ELF-1 (cell line): ENCODE data around the gene EVPL.
A peak's percentile ranks its signal among the peaks of the same experiment; 100 is the strongest.
"Not testable (repeated sequence)": the region's sequence is repeated elsewhere in the genome, so short reads cannot be mapped to it uniquely, and the experiment has no call there.

ENCODE experiments used
- DNase-seq: peaks from one replicate; pipeline ENCODE4 v3.0.0-alpha.2; 2016; ENCODE audit warnings: low read depth, low spot score

Gene EVPL

GRCh38 chr17:76027159-76027839, at the start of gene EVPL:
TSS of gene EVPL (minus strand) at chr17:76027306. CDS start at chr17:76027198, 108 bp downstream.
- peak; percentile 32 for DNase-seq

DNA sequence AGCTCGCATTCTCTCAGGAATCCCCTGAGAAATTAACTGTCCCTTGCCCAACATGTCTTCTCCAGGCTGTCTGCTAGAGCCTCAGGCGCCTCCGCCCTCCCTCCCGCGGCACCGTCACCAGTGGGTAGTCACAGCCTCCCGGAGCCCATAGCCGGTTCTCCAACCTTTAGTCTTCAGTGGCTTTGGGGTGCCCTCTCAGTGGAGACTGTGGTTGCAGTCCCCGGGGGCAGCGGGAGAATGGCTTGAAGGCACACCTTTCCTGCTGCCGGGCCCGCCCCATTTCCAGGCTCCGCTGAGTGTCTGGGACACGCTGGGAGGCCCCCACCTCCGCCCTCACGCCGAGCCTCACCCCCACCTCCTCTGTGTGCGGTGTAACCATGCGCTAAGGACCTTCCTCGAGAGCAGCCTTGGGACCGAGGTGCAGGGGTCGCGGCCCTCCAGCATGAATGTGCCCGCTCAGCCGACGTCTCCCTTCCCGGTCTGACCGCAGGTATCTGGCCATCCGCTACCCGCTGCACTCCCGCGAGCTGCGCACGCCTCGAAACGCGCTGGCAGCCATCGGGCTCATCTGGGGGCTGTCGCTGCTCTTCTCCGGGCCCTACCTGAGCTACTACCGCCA, 49.1 kb upstream of the EVPL start:
- no peak for DNase-seq

- peak; percentile 56 for DNase-seq
Measured at GRCh38 chr17:76075364-76076145, 48.4 kb upstream of the EVPL start.

GRCh38 chr17:76074390-76075363, 47.6 kb upstream of the EVPL start, which contains the start of gene GALR2:
TSS of gene GALR2 (plus strand) at chr17:76074781. CDS start at chr17:76074884, 103 bp downstream.
- DNase-seq = peak; percentile 25

- DNase-seq = peak; percentile 94
Measured at GRCh38 chr17:76072148-76072858, 45.2 kb upstream of the EVPL start, which contains the start of gene SRP68. TSS of gene SRP68 (minus strand) at chr17:76072517. CDS start at chr17:76072491, 26 bp downstream.

DNA sequence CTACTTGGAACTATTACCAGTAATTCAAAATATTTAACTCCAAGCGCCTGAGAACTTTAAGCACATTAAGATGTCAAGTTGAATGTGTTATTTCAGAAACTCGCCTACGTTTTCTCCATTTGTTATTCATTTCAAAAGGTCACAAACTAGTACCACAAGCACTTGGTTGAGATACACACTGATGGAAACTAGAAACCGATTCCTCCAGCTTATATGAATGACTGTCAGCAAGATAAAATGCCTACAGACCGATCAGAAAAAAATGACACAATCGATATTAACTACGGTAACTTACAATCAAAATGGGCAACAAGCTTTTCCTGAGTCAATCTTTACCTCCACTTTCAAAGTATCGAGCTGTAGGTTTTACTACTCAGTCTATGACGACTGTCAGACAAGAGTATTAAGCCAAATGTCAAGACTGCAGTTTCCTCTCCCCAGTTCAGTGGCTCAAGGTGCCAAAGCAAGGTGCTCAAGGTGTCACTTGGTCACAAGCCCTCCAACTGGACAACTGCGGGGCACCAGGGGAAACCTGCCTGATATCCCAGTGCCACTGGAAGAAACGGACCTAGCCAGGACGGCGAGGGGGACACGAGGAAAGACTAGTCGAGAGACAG, 44.5 kb upstream of the EVPL start:
- DNase-seq = no peak

GRCh38 chr17:76065775-76066174, 38.7 kb upstream of the EVPL start:
- no peak for DNase-seq

- DNase-seq = no peak
Measured at GRCh38 chr17:76063875-76064546, 36.9 kb upstream of the EVPL start.

GRCh38 chr17:76058264-76058663, 31.2 kb upstream of the EVPL start:
- not testable (repeated sequence) for DNase-seq

DNA sequence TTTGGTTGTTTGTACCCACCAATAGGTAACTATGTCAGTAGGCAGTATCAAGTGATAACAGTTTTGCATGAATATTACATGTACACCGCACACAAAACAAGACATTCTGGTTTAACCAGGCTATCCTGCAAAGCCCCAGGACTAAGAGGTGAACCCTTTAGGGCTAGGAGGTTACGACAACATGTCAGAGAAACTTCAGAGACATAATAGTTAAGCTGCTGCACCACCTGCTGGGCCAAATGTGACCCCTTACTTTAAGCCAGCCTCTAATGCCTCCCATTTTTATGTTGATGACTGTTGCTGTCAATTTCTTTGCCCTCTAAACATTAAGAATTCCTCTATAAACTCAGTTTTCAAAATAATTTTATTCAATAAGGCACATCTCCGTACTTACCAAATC, 29.8 kb upstream of the EVPL start:
- no peak for DNase-seq

DNA sequence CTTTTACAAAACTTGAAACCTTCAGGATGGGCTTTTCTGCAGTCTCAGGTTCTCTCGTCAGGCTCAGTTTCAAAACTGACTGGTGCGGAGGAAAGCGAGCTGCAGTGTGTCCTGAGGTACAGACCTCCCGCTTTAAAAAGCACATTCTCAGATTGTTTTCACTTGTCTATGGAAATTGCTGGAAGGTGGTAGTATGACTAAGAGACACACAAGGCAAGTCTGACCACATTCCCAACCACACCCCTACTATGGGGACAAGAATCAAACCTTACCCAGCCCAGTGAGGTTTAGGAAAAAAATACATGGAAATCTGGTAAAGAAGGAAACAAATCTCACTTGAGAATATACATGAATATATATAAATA, 27.0 kb upstream of the EVPL start:
- no peak for DNase-seq

GRCh38 chr17:76053246-76054111, 26.4 kb upstream of the EVPL start:
- no peak for DNase-seq

- no peak for DNase-seq
Measured at GRCh38 chr17:76051561-76051960, 24.5 kb upstream of the EVPL start.

GRCh38 chr17:76050538-76051467, 23.7 kb upstream of the EVPL start:
- no peak for DNase-seq

DNA sequence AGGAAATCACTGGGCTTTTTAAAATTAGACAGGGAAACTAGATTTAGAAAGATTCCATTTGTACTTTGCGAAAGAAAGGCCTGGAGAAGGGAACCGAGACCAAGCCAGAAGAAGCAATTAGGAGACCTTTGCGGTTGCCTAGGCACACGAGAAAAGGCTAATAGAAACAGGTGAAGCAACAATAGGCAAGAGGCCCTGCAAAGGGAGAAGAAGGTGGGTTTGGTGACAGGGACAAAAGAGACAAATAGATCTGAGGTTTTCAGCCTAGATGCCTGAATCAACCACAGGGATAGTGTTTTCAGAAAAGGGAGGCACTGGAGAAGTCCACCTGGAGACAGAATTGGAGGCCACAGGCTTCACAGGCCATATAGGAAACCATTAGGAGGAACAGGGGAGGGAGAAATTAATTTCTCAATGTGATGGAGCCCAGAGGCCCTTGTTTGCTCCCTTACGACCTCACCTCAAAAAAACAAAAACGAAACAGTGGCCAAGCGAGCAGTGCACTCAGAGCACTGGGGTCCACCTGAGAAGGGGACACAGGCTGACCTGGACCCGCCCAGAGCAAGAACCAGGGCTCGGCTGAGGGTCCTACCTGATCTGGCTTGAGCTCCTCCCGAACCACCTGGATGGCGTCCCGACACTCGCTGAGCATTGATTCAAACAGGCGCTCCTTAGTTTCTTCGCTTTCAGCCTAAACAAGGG, 22.9 kb upstream of the EVPL start:
- no peak for DNase-seq

GRCh38 chr17:76049239-76049638, 22.1 kb upstream of the EVPL start:
- no peak for DNase-seq

DNA sequence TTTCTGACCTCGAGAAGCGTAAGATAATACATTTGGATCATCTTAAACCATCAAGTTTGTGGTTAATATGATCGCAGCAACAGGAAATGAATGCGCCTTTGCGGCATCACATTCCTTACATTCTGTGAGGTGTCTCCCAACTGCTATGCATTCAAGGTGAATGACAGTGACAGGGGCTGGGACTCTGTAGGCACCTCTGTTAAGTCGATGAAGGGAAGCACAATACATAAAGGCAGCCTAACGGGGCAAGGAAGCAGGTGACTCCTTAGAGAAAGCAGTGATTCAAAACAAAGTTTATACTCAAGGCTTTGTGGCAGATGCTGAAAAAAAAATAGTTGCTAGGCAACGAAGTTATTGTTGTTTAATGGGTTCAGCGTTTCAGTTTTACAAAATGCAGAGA, 21.6 kb upstream of the EVPL start:
- no peak for DNase-seq
